ENCODE measurements around the gene FMN1. TPM values are rescaled to one million over a fixed set of nuclear protein-coding genes. Genes with fewer than 3 reads are reported as not detected.

Gene FMN1
- total and polyA plus RNA-seq, 2 of the 8 experiments (the other 6 are each of a cell fraction or from before 2014, with no cell fraction given): 0.27 to 3.7 TPM

- Histone ChIP-seq H3K27me3 (replicated peaks in 1 of 4; ENCODE audit: control insufficient read depth in 3 of 4, extremely low read depth in 1 of 4, insufficient read depth in 3 of 4, low read length in 3 of 4) (no peaks in the 10 kb centered on the region), H4K8ac (ENCODE audit: extremely low read depth, insufficient read depth, low read length) (no peak overlapping the region), H4K20me1 (replicated peaks in 1 of 2; ENCODE audit: control insufficient read depth in 1 of 2, insufficient read depth in 2 of 2, low read length in 2 of 2) (no peaks in the 10 kb centered on the region), H3K4me2 (ENCODE audit: insufficient read depth in 1 of 2, low read depth in 2 of 2, low read length in 2 of 2) (no peak overlapping the region), H3K23ac (ENCODE audit: insufficient read length) (no peak overlapping the region), H3K4ac (replicated peaks; ENCODE audit: insufficient read length, low read depth, low read length) (no peak overlapping the region), H4K5ac (ENCODE audit: insufficient read length, low read depth, low read length) (no peak overlapping the region), H3K36me3 (ENCODE audit: control insufficient read depth in 2 of 4, insufficient read depth in 4 of 4, low read length in 3 of 4) (no peaks in the 10 kb centered on the region), H3K4me3 (ENCODE audit: extremely low read depth in 1 of 4, insufficient read depth in 2 of 4, low read depth in 3 of 4, low read length in 4 of 4) (no peak overlapping the region), H2BK5ac (ENCODE audit: low read depth, low read length) (no peak overlapping the region), H3K56ac (replicated peaks; ENCODE audit: insufficient read length, low read depth, low read length) (no peak overlapping the region), H3K23me2 (ENCODE audit: low read depth, low read length) (no peaks in the 10 kb centered on the region), H4K91ac (replicated peaks; ENCODE audit: insufficient read length, low read length) (no peak overlapping the region), H2BK15ac (ENCODE audit: low read length) (no peak overlapping the region), H2AFZ (ENCODE audit: low read length) (no peak overlapping the region), H2BK120ac (replicated peaks; ENCODE audit: low read depth, low read length) (no peak overlapping the region), H3K18ac (ENCODE audit: extremely low read depth, low read length) (no peak overlapping the region), H3K79me1 (ENCODE audit: low read depth, low read length) (no peaks in the 10 kb centered on the region), H3K9ac (replicated peaks in 1 of 4; ENCODE audit: extremely low read depth in 1 of 4, low read depth in 3 of 4, low read length in 3 of 4) (no peak overlapping the region), H3K9me3 (ENCODE audit: insufficient read depth in 2 of 2, low read depth in 1 of 2, low read length in 1 of 2) (no peaks in the 10 kb centered on the region), H2AK5ac (ENCODE audit: low read depth, low read length) (no peak overlapping the region), H3K27ac (ENCODE audit: low read depth, low read length) (no peak overlapping the region), H3K14ac (ENCODE audit: insufficient read length) (no peak overlapping the region), H3K79me2 (ENCODE audit: control insufficient read depth in 1 of 2, insufficient read depth in 2 of 2, low read length in 2 of 2) (no peaks in the 10 kb centered on the region), H3K4me1 (replicated peaks in 1 of 4; ENCODE audit: control insufficient read depth in 3 of 4, insufficient read depth in 4 of 4, low read length in 3 of 4) (no peaks in the 10 kb centered on the region), H2BK20ac (ENCODE audit: low read length) (no peak overlapping the region), H2BK12ac (ENCODE audit: low read depth, low read length) (no peak overlapping the region)
- DNase-seq (ENCODE audit: low read depth in 1 of 2, low spot score in 2 of 2): no peak
- ChIA-PET POLR2A (ENCODE audit: partially characterized antibody) (no interaction called here), CTCF (ENCODE audit: partially characterized antibody) (interaction anchor here (1.2 kb wide), 1 partner anchor 33 kb away, joined by 3 read pairs; no protein-coding TSS in a partner anchor)
- no peak for FAIRE-seq
- 83% methylated on average over 3 of the region's 3 CpGs; no CpG with 5 or more reads in 1 of the 2 experiments for WGBS, 2 experiments (ENCODE audit: extremely low coverage in 1 of 2, insufficient coverage in 1 of 2, insufficient read length in 1 of 2, insufficient replicate concordance in 2 of 2, low coverage in 1 of 2, low lambda C conversion rate in 2 of 2, missing lambda C conversion rate in 1 of 2)
- TF ChIP-seq, protein P1, sequence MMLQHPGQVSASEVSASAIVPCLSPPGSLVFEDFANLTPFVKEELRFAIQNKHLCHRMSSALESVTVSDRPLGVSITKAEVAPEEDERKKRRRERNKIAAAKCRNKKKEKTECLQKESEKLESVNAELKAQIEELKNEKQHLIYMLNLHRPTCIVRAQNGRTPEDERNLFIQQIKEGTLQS (IDR thresholded peaks at IDR 0.05; ENCODE audit: insufficient read depth, low read depth, low read length): no peak
- TF ChIP-seq CREB1 (IDR thresholded peaks at IDR 0.05) (no peak), RBBP5 (IDR thresholded peaks at IDR 0.05; ENCODE audit: borderline replicate concordance, low read depth, low read length) (no peak), MAFK (IDR thresholded peaks at IDR 0.05; ENCODE audit: low read depth, low read length) (no peak), JUN (IDR thresholded peaks at IDR 0.05; ENCODE audit: low read depth, low read length) (no peak)
Observed at GRCh38 chr15:33100314-33100713, 94.2 kb downstream of the FMN1 start.
